BLaER1 treated with 17β-estradiol and CSF1 and Interleukin-3, amounts not matched to agents 10 nM and 100 nM (cell line): ENCODE measurements around the gene PGBD1.

Experiments used
- H3K27ac ChIP-seq, 11 experiments: shearing (Covaris generic); formaldehyde crosslinking; 2 replicates each; pipeline ENCODE4 v1.8.1; 2022
- H3K27me3 ChIP-seq, 11 experiments: shearing (Covaris generic); formaldehyde crosslinking; 2 replicates each; pipeline ENCODE4 v1.8.1; 2022
- H3K36me3 ChIP-seq, 11 experiments: shearing (Covaris generic); formaldehyde crosslinking; 2 replicates each; pipeline ENCODE4 v1.8.1; 2022
- H3K4me1 ChIP-seq, 10 experiments: shearing (Covaris generic); formaldehyde crosslinking; 2 replicates each; pipeline ENCODE4 v1.8.1; 2022
- H3K4me2 ChIP-seq, 11 experiments: shearing (Covaris generic); formaldehyde crosslinking; 2 replicates each; pipeline ENCODE4 v1.8.1; 2022
- H3K4me3 ChIP-seq, 10 experiments: shearing (Covaris generic); formaldehyde crosslinking; 2 replicates each; pipeline ENCODE4 v1.8.1; 2022
- H3K9ac ChIP-seq, 11 experiments: shearing (Covaris generic); formaldehyde crosslinking; 2 replicates each; pipeline ENCODE4 v1.8.1; 2022
- H3K9me3 ChIP-seq, 11 experiments: shearing (Covaris generic); formaldehyde crosslinking; replicated peaks in 1 of 11; 2 replicates each; pipeline ENCODE4 v1.8.1; 2022
- H4K20me1 ChIP-seq, 11 experiments: shearing (Covaris generic); formaldehyde crosslinking; 2 replicates each; pipeline ENCODE4 v1.8.1; 2022
- Cebpa-rat ChIP-seq, 11 experiments: shearing (Covaris generic); IDR thresholded peaks; 2 replicates each; pipeline ENCODE4 v1.8.1; 2022

The PGBD1 gene

DNA sequence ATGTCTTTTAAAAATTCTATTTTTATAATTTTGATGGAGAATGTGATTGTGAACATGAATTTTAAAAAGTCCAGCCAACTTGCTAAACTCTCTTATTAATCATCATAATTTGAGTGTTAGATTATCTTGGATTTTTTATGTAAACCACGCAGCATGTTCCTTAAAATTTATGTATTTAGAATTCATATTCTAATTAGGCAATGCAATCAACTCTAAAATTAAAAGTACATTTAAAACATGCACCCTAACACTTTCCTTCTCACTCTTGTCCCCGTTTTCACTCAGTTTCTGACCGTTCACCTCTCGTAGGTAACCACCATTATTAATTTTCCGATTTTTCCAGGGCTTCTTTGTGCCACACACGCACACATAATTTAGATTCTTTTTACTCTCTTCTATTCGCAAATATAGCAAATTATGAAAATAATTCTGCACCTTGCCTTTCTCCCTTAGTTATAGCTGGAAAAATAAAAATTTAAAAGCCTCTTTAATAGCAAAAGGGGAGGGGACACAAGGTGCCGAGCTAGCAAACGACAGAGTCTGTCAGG is 68.0 kb downstream of the PGBD1 start:
- Histone ChIP-seq H3K27ac (peak overlapping the region; percentile 61 to 85 (median 77)), H3K9me3 (peaks cover 0 to 22% (median 18%) of the 10 kb centered on the region in 11 experiments; a peak in 15 of 22 replicates), H3K4me2 (peak overlapping the region; percentile 70 to 93 (median 83)), H3K4me1 (peaks cover 12 to 16% (median 14%) of the 10 kb centered on the region in 10 experiments), H3K4me3 (peak overlapping the region; percentile 76 to 88 (median 78)), H3K9ac (peak overlapping the region; percentile 78 to 88 (median 82)), H4K20me1 (peaks cover 0 to 5% (median 0%) of the 10 kb centered on the region in 11 experiments; a peak in 1 of 22 replicates), H3K36me3 (peaks cover 0 to 15% (median 10%) of the 10 kb centered on the region in 11 experiments; a peak in 15 of 22 replicates), H3K27me3 (no peaks in the 10 kb centered on the region)
- TF ChIP-seq Cebpa-rat (IDR thresholded peaks at IDR 0.05) = no peak

DNA sequence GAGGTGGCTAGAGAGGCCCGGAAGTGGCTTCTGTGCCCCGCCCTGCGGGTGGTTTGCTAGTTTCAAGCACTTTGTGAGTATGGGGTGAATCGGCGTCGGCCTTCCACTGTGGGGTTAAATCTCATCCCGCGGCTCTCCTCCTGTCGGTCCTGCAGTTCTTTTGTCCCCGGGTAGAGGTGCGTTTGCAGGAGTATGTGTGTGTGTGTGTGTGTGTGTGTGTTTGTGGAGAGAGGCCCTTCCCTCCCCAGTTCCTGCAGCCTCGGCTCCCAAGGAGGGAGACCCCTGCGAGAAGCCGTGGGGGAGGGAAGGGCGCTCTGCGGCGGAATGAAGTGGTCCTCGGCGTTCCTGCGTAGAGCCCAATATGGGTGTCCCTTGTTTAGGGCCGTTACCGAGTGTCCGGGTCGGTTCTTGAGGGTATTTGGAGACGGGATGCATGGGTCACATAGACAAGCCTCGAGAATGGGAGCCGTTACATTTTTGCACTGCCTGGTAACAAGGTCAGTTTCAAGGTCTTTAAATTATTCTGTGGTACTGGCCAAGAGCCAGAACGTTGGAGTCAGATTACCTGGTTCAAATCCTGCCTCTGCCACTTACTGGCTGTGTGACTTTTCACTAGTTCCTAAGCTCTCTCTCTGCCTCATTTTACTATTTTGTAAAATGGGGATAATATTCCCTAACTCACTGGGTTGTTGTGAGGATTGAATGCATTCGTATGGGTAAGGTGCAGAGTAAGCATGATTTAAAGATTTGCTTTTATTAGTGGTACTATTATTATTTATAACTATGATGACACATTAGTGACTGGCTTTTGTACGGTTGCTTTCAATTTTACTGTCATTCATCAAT is 68.7 kb downstream of the PGBD1 start, which contains the start of gene ZKSCAN3:
Gene ZKSCAN3 (plus strand): TSS at position 56 of the 846 bp plus-strand sequence. CDS start 9,640 bp downstream, outside the sequence.
- TF ChIP-seq Cebpa-rat (IDR thresholded peaks at IDR 0.05) = no peak
- Histone ChIP-seq H3K4me2 (peak within 1 kb of the TSS; percentile 70 to 93 (median 83)), H3K4me3 (peak within 1 kb of the TSS; percentile 76 to 88 (median 78)), H3K9ac (peak within 1 kb of the TSS; percentile 78 to 88 (median 82)), H3K27me3 (no peaks in the 10 kb centered on the region), H4K20me1 (peaks cover 0 to 6% (median 0%) of the 10 kb centered on the region in 11 experiments; a peak in 1 of 22 replicates), H3K27ac (peak within 1 kb of the TSS; percentile 61 to 85 (median 77)), H3K36me3 (peaks cover 0 to 16% (median 13%) of the 10 kb centered on the region in 11 experiments; a peak in 15 of 22 replicates), H3K4me1 (peaks cover 15 to 20% (median 18%) of the 10 kb centered on the region in 10 experiments), H3K9me3 (peaks cover 0 to 23% (median 18%) of the 10 kb centered on the region in 11 experiments; a peak in 15 of 22 replicates)

DNA sequence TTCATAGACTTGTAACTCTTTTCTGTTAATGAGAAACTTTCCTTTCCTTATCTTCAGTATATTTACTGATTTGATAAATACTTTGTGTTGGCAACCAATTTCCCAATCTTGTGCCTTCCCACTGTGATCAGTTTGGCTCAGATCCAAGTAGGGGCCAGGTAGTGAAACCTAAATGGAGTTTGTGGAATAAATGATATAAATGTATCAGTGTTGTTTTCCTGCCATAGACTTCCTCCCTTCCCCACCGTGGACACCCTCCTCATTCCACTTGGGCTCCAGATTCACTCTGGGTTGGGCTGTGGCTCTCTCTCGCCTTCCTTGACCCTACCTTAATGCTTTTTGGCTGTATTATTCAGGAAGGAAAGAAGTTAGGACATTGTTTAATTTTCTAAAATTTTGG is 69.7 kb downstream of the PGBD1 start:
- Histone ChIP-seq H3K4me3 (peak overlapping the region in 8 of 10 experiments; percentile 76 to 88 (median 78); a peak in 12 of 20 replicates), H3K27me3 (no peaks in the 10 kb centered on the region), H3K4me1 (peaks cover 21 to 29% (median 24%) of the 10 kb centered on the region in 10 experiments), H3K9ac (peak overlapping the region in 4 of 11 experiments; percentile 79 to 86 (median 82); a peak in 3 of 22 replicates), H3K36me3 (peaks cover 0 to 16% (median 13%) of the 10 kb centered on the region in 11 experiments; a peak in 15 of 22 replicates), H3K4me2 (peak overlapping the region; percentile 70 to 93 (median 78)), H4K20me1 (peaks cover 0 to 10% (median 0%) of the 10 kb centered on the region in 11 experiments; a peak in 2 of 22 replicates), H3K9me3 (peaks cover 0 to 23% (median 18%) of the 10 kb centered on the region in 11 experiments; a peak in 15 of 22 replicates), H3K27ac (peak overlapping the region in 2 of 11 experiments; percentile 28 to 85; a peak in 2 of 22 replicates)
- no peak for TF ChIP-seq Cebpa-rat (IDR thresholded peaks at IDR 0.05)

DNA sequence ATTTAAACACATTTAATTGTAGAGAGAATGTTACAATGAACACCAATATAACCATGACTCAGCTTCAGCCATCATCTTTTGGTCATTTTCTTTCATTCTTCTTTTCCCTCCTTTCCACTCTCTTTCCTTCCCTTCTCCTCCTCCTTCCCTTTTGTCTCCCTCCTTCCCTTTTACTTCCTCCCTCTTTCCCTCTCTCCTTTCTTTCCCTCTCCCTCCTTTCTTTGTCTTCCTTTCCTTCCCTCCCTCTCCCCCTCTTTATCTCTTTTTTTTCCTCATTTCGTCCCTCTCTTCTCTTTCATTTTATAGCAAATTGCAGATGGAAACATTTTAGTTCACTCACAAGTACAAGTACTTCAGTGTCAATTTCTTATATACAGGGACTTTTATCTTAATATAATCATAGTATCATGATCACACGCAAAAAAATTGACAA is 70.1 kb downstream of the PGBD1 start:
- peak overlapping the region; percentile 70 to 93 (median 78) for H3K4me2 ChIP-seq
- peak overlapping the region in 1 of 11 experiments; percentile 28; a peak in 2 of 22 replicates for H3K27ac ChIP-seq
- peaks cover 24 to 32% (median 27%) of the 10 kb centered on the region in 10 experiments for H3K4me1 ChIP-seq
- H3K4me3 ChIP-seq = peak overlapping the region in 3 of 10 experiments; percentile 77 to 88 (median 79); a peak in 2 of 20 replicates
- H3K27me3 ChIP-seq = no peaks in the 10 kb centered on the region
- H3K9ac ChIP-seq = no peak overlapping the region
- peaks cover 0 to 23% (median 18%) of the 10 kb centered on the region in 11 experiments; a peak in 15 of 22 replicates for H3K9me3 ChIP-seq
- peaks cover 0 to 16% (median 13%) of the 10 kb centered on the region in 11 experiments; a peak in 15 of 22 replicates for H3K36me3 ChIP-seq
- TF ChIP-seq Cebpa-rat (IDR thresholded peaks at IDR 0.05) = no peak
- H4K20me1 ChIP-seq = peaks cover 0 to 13% (median 0%) of the 10 kb centered on the region in 11 experiments; a peak in 6 of 22 replicates
